ENCODE measurements around the gene NLRP9. TPM values are rescaled to one million over a fixed set of nuclear protein-coding genes. Genes with fewer than 3 reads are reported as not detected.

The NLRP9 gene
- total RNA-seq, 1 donor from 2014 or later = not detected

DNA sequence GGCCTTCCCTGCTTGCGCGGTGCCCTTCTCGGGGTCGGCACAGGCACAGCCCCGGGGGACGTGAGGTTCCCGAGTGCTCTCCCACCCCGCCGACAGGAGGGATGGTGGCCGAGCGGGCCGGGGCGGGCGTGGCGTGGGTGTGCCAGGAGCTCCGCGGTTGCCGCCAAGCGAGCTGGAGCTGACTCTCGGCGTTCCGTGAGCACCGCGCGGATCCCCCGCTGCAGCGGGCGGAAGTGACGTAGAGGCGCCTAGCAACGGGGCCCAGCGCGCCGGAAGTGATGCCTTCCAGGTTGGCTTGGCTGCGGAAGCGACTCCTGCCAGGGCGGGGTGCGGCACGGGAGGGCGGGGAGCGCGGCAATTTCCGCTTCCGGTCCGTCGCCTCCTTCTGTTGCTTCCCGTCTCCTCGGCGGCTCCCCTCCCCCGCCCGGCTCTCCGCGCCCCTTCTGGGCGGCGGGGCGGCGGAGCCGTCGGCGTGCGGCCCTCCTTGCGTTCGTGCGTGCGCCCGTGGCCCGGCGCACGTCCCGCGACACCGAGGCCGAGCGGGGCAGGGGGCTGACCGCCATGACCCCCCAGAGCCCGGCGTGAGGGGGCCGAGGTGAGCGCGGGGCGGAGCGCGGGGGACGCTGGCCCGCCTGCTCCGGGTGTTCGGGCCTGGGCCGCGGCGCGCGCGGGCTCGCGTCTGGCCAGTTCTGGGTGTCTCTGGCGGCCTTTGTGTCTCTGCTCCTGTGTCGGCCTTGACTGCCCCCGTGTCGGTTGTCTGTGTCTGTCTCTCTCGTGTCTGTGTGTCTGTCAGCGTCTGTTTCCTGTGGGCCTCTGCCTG, 63.2 kb downstream of the NLRP9 start, which contains the start of gene EPN1:
Gene EPN1 (plus strand): TSS at position 386 of the 820 bp plus-strand sequence. CDS start 3,402 bp downstream, outside the sequence.
- peak; percentile 99 for DNase-seq (ENCODE audit: low spot score)

GRCh38 chr19:55674459-55674840, 63.8 kb downstream of the NLRP9 start:
- no peak for DNase-seq (ENCODE audit: low spot score)

DNA sequence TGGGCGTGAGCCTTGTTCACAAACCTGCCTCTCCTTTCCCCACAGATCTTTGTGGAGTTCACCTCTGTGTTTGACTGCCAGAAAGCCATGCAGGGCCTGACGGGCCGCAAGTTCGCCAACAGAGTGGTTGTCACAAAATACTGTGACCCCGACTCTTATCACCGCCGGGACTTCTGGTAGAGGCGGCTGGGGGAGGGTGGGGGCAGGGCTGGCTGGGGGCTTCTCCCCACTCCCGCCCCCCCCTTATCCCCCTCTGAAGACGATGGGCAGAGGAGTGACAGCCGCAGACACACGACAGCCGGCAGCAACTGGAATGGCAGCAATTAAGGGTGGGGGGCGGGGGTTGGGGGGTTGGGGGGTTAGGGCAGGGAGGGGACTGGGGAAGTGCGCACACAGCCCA, 64.3 kb downstream of the NLRP9 start:
- DNase-seq (ENCODE audit: low spot score) = no peak

DNA sequence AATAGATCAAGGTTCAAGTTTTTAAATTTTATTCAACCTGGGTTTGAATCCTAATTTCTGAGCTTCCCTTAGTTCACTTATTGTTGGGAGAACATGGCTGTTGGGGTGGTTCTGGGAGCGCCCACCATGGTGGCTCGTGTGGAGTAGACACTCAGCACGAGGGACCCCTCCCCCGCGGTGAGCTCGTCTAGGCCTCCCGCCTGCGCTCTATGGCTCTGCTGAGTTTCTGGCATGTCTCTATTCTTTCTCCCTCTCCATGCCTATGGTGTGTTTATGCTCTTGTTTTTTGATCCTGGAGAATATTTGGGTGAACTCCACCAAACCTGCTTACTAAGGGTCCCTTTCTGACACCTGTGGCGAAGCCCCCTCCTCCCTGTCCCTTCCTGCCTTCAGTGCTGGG, 64.7 kb downstream of the NLRP9 start:
- DNase-seq (ENCODE audit: low spot score) = no peak

- no peak for DNase-seq (ENCODE audit: low spot score)
Measured at GRCh38 chr19:55672418-55672817, 65.8 kb downstream of the NLRP9 start.

- no peak for DNase-seq (ENCODE audit: low spot score)
Measured at GRCh38 chr19:55671054-55671378, 67.2 kb downstream of the NLRP9 start.

- DNase-seq (ENCODE audit: low spot score) = no peak
Measured at GRCh38 chr19:55670280-55671053, 67.7 kb downstream of the NLRP9 start.

- no peak for DNase-seq (ENCODE audit: low spot score)
Measured at GRCh38 chr19:55669418-55670279, 68.6 kb downstream of the NLRP9 start.

DNA sequence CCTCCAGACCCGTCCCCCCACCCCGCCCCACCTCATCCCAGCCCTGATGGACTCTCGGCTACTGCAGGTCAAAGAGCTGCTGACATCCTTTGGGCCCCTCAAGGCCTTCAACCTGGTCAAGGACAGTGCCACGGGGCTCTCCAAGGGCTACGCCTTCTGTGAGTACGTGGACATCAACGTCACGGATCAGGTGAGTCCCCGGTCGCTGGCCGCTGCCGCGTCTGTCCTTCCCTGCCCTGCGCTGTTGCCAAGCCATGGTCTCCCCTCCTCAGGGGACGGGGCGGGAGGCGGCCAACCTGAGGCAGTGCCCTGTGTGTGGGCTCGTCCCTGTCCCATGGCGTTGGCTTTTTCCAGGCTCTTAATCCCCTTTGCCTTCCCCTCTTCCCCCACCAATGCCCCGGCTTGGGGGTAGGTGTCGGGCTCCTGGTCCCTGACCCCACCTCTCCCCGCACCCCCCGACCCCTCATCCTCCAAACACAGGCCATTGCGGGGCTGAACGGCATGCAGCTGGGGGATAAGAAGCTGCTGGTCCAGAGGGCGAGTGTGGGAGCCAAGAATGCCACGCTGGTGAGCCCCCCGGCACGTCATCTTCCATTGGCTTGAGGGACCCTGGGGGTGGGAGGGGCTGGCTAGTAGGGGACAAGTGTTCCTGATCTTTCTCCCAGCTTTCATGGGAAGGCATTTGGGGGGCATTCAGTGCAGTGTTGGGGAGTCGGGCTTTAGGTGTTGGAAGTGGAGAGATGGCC, 69.4 kb downstream of the NLRP9 start:
- no peak for DNase-seq (ENCODE audit: low spot score)

GRCh38 chr19:55667958-55668357, 70.2 kb downstream of the NLRP9 start:
- no peak for DNase-seq (ENCODE audit: low spot score)

DNA sequence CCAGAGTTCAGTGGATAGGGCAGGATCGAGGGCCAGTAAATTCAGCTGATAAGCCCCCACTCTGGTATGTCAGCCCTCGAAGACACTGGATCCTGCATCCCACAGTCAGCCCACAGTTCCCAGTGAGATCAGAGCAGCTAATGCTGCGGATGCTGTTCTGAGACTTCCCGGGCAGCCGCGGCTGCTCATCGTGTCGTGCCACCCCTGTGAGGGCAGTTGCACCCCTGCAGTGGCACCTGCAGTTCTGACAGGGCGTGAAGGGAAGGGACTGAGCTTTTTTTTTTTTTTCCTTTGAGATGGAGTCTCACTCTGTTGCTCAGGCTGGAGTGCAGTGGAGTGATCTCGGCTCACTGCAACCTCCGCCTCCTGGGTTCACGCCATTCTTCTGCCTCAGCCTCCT, 70.7 kb downstream of the NLRP9 start:
- no peak for DNase-seq (ENCODE audit: low spot score)

DNA sequence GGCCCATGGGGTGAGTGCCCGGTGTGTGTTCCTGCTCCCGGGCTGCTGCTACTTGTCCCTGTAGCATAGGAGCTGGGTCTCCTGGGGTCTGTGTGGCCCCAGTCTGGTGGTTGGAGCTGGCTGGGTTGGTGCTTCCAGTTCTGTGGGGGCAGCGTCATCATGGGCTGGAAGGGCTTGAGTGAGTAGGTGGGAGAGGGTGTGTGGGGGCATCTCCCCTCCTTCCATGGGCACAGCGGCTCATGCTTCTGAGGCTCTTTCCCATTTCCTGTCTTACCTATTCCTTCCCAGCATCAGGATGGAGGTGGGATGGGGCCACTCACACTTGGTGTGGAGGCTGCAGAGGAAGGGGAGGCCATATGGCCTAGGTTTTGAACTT, 71.2 kb downstream of the NLRP9 start:
- DNase-seq (ENCODE audit: low spot score) = no peak

DNA sequence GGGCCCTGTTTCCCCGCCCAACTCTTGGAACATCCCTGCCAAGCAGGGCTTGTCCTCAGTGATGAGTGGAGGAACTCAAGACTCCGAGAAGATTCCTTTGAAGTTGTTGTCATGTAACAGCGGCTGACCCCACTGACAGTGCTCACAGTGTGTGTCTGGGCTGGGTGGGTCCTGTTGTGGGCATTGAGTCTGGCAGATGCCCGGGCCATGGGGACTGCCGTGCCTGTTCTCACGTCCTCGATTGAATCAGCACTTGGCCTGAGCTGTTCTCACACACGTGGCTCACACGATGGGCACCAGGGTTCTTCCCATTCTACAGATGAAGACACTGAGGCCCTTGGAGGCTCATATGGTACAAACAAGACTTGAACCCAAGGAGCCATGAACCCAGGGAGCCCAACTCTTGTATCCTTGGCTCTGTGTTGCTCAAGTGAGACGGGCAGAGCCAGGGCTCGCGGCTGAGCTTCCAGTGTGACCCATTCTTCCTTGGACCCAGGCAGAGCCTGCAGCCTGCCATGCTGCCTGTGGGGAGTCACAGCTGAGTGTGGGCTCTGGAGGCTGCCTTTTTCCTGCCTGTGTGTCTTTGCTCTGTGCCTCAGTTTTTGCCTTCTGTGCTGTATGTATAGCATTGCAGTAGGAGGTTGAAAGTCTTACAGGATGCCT, 71.7 kb downstream of the NLRP9 start:
- DNase-seq (ENCODE audit: low spot score) = no peak

DNA sequence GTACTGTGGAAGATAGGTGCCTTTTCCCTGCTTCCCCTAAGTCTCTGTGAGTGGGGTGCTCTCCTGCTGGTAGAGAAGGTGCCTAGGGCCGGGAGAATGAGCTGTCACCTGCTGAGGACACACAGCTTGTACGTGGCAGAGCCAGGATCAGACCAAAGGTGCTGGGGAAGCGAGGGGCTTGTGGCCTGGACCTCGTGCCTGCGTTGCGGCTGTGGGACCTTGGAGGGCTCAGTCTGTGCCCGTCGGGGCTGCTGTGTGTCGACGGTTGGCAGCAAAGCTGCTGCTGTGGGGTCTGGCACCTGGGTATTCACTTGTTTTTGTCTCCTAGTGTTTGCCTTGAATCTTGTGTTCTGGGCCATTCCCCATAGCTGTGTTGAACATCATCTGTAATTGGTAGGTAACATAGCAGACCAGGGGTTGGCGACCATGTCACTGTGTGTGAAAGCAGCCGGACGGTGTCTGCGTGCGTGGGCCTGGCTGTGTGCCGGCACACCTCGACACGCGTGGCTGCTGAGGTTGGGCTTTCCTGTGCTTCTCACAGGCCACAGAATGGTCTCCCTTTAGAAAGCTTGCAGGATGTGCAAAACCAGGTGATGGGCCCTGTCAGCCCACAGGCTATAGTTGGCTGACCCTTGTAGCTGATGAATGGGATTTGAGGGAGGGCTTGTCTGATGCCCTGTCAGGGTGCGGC, 74.2 kb downstream of the NLRP9 start:
- DNase-seq (ENCODE audit: low spot score) = no peak

DNA sequence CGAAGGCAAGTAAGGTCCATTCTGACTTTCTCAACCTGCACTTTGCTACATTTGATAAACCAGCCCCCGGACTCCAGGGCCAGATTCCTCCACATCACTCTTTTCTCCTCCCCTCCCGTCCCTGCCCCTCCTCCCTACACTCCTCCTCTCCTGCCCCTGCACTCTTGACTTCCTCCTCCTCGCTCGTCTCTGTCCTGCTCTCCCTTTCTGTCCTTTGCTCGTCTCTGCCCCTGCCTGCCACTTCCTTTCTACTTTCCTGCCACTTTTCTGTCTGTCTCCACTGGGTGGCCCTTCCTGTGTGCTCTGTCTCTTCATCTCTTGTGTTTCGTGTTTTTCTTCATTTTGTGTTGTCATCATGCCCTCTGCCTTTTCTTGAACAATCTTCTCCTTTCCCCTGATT, 76.4 kb downstream of the NLRP9 start:
- DNase-seq (ENCODE audit: low spot score) = no peak

DNA sequence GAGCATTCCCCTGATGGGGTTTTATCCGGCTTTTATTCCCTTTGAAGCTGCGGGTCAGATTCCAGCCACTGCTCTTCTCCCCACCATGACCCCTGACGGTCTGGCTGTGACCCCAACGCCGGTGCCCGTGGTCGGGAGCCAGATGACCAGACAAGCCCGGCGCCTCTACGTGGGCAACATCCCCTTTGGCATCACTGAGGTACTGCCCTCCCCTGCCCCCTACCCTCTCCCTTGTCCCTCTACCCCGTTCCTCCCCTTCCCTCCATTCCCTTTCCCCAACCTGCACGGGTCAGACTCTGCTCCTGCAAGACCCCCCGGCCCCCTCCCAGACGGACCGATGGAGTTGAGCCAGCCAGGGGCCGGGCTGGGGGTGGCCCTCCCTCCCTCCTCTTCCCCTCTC, 77.2 kb downstream of the NLRP9 start:
- no peak for DNase-seq (ENCODE audit: low spot score)

- DNase-seq (ENCODE audit: low spot score) = no peak
Measured at GRCh38 chr19:55660404-55660803, 77.8 kb downstream of the NLRP9 start.

DNA sequence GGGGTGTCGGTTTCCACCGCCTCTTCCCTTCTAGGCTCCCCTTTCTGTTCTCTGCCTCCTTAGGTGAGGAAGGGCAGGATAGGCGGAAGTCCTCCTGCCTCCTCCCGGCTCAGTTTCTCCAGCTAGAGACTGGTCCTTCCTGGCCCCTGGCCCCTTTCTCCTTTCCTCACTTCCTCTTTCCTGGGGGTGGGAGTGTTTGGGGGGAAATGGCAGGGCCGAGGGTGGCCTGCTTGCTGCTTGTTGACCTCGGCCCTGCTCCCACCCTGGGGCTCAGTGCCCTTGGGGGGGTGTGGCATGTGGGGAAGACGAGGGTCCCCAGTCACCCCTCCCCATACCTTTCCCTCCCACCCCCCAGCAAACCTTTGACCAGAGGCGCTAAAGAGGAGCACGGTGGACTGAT, 78.4 kb downstream of the NLRP9 start:
- no peak for DNase-seq (ENCODE audit: low spot score)

- no peak for DNase-seq (ENCODE audit: low spot score)
Measured at GRCh38 chr19:55658846-55659459, 79.2 kb downstream of the NLRP9 start.

Measured in mesenteric fat pad (tissue), 1 donor.